NCI-H2081 (cell line): ENCODE data around the gene SLC38A2.
"Not testable (repeated sequence)": the region's sequence is repeated elsewhere in the genome, so short reads cannot be mapped to it uniquely, and the experiment has no call there.

ENCODE experiments used
- DNase-seq, 2 experiments: peaks; one replicate each; lab custom pipeline; 2025; lab: John Stamatoyannopoulos, UW

The SLC38A2 gene

GRCh38 chr12:46360908-46361666 is 11.5 kb downstream of the SLC38A2 start:
- no peak for DNase-seq

- DNase-seq: no peak
Measured at GRCh38 chr12:46360370-46360769, 12.2 kb downstream of the SLC38A2 start.

- no peak for DNase-seq
Measured at GRCh38 chr12:46359667-46360280, 12.8 kb downstream of the SLC38A2 start.

GRCh38 chr12:46358791-46359666 is 13.5 kb downstream of the SLC38A2 start:
- no peak for DNase-seq

- DNase-seq: no peak
Measured at GRCh38 chr12:46358325-46358700, 14.3 kb downstream of the SLC38A2 start.

- no peak for DNase-seq
Measured at GRCh38 chr12:46357438-46358324, 14.9 kb downstream of the SLC38A2 start.

- DNase-seq: no peak
Measured at GRCh38 chr12:46356655-46357437, 15.7 kb downstream of the SLC38A2 start.

- DNase-seq: no peak
Measured at GRCh38 chr12:46354802-46355199, 17.8 kb downstream of the SLC38A2 start.

GRCh38 chr12:46354111-46354801 is 18.3 kb downstream of the SLC38A2 start:
- DNase-seq: no peak

- no peak for DNase-seq
Measured at GRCh38 chr12:46351886-46352650, 20.5 kb downstream of the SLC38A2 start.

- no peak for DNase-seq
Measured at GRCh38 chr12:46351138-46351537, 21.4 kb downstream of the SLC38A2 start.

GRCh38 chr12:46349253-46349652 is 23.3 kb downstream of the SLC38A2 start:
- no peak for DNase-seq

GRCh38 chr12:46343118-46343852 is 29.3 kb downstream of the SLC38A2 start:
- no peak for DNase-seq

GRCh38 chr12:46342562-46343033 is 30.0 kb downstream of the SLC38A2 start:
- no peak for DNase-seq

- no peak for DNase-seq
Measured at GRCh38 chr12:46339051-46339450, 33.5 kb downstream of the SLC38A2 start.

GRCh38 chr12:46332260-46332659 is 40.3 kb downstream of the SLC38A2 start:
- DNase-seq: no peak

GRCh38 chr12:46325075-46325474 is 47.5 kb downstream of the SLC38A2 start:
- DNase-seq: not testable (repeated sequence)

- no peak for DNase-seq
Measured at GRCh38 chr12:46320731-46321130, 51.8 kb downstream of the SLC38A2 start.

- no peak for DNase-seq
Measured at GRCh38 chr12:46318037-46318436, 54.5 kb downstream of the SLC38A2 start.
